Measurements from ENCODE around the gene RFC5.

Gene RFC5

DNA sequence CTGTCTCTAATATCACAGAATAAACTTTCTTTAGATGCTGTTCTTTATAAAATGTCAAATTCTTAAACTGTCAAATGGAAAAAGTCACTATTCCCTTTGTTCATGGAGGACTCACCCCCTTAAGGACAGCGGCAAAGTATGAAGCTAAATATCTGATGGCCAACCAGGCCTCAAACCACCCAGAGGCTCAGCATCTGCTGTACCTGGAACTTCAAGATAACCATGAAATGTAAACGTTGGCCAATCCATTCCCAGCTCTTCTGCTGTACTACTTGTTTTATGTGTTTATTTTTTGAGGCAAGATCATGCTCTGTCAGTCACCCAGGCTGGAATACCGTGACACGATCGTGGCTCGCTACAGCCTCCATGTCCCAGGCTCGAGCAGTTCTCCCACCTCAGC lies 15.7 kb downstream of the RFC5 start:
- Mint-ChIP-seq H3K4me1 (no peaks in the 10 kb centered on the region), H3K27ac (no peak overlapping the region), H3K36me3 (ENCODE audit: low read depth) (peaks cover 61% of the 10 kb centered on the region), H3K4me3 (no peak overlapping the region), H3K9me3 (no peaks in the 10 kb centered on the region), H3K27me3 (ENCODE audit: low read depth) (no peaks in the 10 kb centered on the region)
- TF ChIP-seq CTCF (IDR thresholded peaks at IDR 0.05; ENCODE audit: unreplicated experiment in 3 of 3) = no peak

GRCh38 chr12:118033323-118033722 lies 16.8 kb downstream of the RFC5 start:
- TF ChIP-seq CTCF (IDR thresholded peaks at IDR 0.05; ENCODE audit: unreplicated experiment in 3 of 3) = no peak
- H3K27ac Mint-ChIP-seq = no peak overlapping the region
- peaks cover 65% of the 10 kb centered on the region for H3K36me3 Mint-ChIP-seq (ENCODE audit: low read depth)
- no peaks in the 10 kb centered on the region for H3K4me1 Mint-ChIP-seq
- H3K9me3 Mint-ChIP-seq = no peaks in the 10 kb centered on the region
- H3K4me3 Mint-ChIP-seq = no peak overlapping the region
- H3K27me3 Mint-ChIP-seq (ENCODE audit: low read depth) = no peaks in the 10 kb centered on the region

DNA sequence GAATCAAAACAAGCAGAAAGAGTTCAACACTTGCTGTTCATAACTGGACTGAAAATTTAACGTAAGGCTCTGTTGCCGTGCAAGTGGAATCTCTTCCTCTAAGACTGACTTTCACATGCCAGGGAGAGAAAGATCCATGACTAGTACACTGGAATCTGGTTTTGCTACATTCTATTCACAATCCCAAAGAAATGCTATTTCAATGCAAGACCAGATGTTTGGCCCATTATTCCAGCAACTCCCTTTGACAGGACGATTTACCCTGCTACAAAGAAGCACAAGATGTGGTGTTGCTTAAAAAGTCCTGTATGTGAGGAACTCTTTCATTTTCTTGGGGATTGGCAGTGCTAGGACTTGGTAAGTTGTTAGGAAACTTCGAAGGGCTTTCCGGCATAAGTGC lies 17.4 kb downstream of the RFC5 start:
- no peak for TF ChIP-seq CTCF (IDR thresholded peaks at IDR 0.05; ENCODE audit: unreplicated experiment in 3 of 3)
- no peak overlapping the region for H3K27ac Mint-ChIP-seq
- H3K4me1 Mint-ChIP-seq = no peaks in the 10 kb centered on the region
- peaks cover 64% of the 10 kb centered on the region for H3K36me3 Mint-ChIP-seq (ENCODE audit: low read depth)
- H3K9me3 Mint-ChIP-seq = no peaks in the 10 kb centered on the region
- no peaks in the 10 kb centered on the region for H3K27me3 Mint-ChIP-seq (ENCODE audit: low read depth)
- no peak overlapping the region for H3K4me3 Mint-ChIP-seq

DNA sequence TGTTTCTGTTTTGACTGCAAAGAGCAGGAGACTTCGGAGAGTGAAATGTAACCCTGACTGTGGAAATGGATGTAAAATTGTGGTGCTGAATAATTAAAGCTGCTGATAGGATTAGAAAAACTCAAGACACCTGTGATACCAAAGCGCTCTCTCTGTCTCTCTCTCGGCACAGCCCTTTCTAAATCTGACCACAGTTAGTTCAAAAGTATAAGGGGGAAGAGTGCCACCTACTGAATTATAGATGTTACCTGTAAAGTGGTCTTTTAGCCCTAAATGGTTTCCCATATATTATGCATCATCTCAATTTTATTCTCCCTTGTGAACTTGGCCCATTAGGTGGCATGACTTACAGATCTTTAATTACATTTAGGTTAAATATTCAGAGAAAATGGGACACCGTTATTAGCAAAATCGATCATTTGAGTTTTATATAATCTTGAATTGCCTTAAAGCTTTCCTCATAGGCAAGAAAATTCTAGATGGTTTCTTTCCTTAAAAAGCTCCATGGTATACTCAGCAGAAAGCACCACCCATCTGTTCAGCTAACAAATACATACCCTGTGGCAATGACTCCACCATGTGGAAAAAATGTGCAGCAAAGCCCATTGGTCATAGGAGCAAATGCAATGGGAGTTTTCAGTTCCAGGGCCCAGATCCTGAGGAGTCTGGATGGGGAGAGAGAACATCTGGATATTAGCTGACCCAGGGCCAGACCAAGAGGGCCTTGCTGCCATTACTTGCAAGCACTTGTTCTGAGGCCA lies 18.1 kb downstream of the RFC5 start:
- Mint-ChIP-seq H3K4me3 (no peak overlapping the region), H3K27me3 (ENCODE audit: low read depth) (no peaks in the 10 kb centered on the region), H3K4me1 (no peaks in the 10 kb centered on the region)

GRCh38 chr12:118035190-118036041 lies 18.9 kb downstream of the RFC5 start:
- Mint-ChIP-seq H3K36me3 (ENCODE audit: low read depth) (peaks cover 64% of the 10 kb centered on the region), H3K27me3 (ENCODE audit: low read depth) (no peaks in the 10 kb centered on the region)

More for the DNA sequence above, 18.1 kb downstream of the RFC5 start:
- TF ChIP-seq CTCF (IDR thresholded peaks at IDR 0.05; ENCODE audit: unreplicated experiment in 3 of 3) = peak; percentile 27 to 47 (median 37)
- no peaks in the 10 kb centered on the region for H3K9me3 Mint-ChIP-seq
- peaks cover 67% of the 10 kb centered on the region for H3K36me3 Mint-ChIP-seq (ENCODE audit: low read depth)
- H3K27ac Mint-ChIP-seq = no peak overlapping the region

More at GRCh38 chr12:118035190-118036041, 18.9 kb downstream of the RFC5 start:
- Mint-ChIP-seq H3K9me3 (no peaks in the 10 kb centered on the region), H3K27ac (no peak overlapping the region), H3K4me1 (no peaks in the 10 kb centered on the region), H3K4me3 (no peak overlapping the region)
- TF ChIP-seq CTCF (IDR thresholded peaks at IDR 0.05; ENCODE audit: unreplicated experiment in 3 of 3) = peak in 1 of 3 experiments; percentile 12

Data from nephron (organoid).